Adrenal gland (tissue), 12 donors: ENCODE data around the gene ZNF688. TPM values are rescaled to one million over a fixed set of nuclear protein-coding genes. Genes with fewer than 3 reads are reported as not detected.
A peak's percentile ranks its signal among the peaks of the same experiment; 100 is the strongest.

Experiments used
- DNase-seq, 7 donors: peaks; one replicate each; pipeline ENCODE4 v3.0.0-alpha.2; 2019 to 2020
- H3K27ac ChIP-seq, 5 donors: fragments of 200-600 bp; sonication (generic) in 4 of 5; 1 replicate in 3 of 5; 2 replicates in 2 of 5; pipeline versions ENCODE4 v1.5.1 to v1.8.0; 2016 to 2020; ENCODE audit warnings: mild to moderate bottlenecking in 1 of 5
- H3K27me3 ChIP-seq: fragments of 200-600 bp; 2 replicates; pipeline ENCODE4 v1.8.0; 2021
- H3K36me3 ChIP-seq, 2 donors: fragments of 200-600 bp; replicated peaks in 1 of 2; 1 replicate in 1 of 2; 2 replicates in 1 of 2; pipeline versions ENCODE4 v1.5.1 to v1.8.0; 2018 to 2022
- H3K4me1 ChIP-seq, 2 donors: fragments of 200-600 bp; replicated peaks in 1 of 2; 1 replicate in 1 of 2; 2 replicates in 1 of 2; pipeline versions ENCODE4 v1.5.1 to v1.8.0; 2018 to 2021
- H3K4me3 ChIP-seq, 4 donors: fragments of 200-600 bp; sonication (generic) in 3 of 4; one replicate each; pipeline ENCODE4 v1.5.1; 2016 to 2018
- H3K9me3 ChIP-seq, 3 donors: fragments of 200-600 bp; sonication (generic) in 1 of 3; replicated peaks in 1 of 3; 1 replicate in 2 of 3; 2 replicates in 1 of 3; pipeline versions ENCODE4 v1.5.1 to v1.8.0; 2016 to 2021
- POLR2A ChIP-seq, 2 donors: fragments of 450-650 bp; IDR thresholded peaks; one replicate each; pipeline ENCODE4 v1.6.1; 2017; ENCODE audit warnings: antibody characterized with exemption in 2 of 2, mild to moderate bottlenecking in 2 of 2, moderate library complexity in 1 of 2
- WGBS, 4 donors: extraction: QIAGEN DNeasy Blood & Tissue Kit in 2 of 4; methylation state at CpG; one replicate each; pipeline versions ENCODE4 v1.1.5 to v1.1.7; 2013 to 2017; 5-methylcytosine and 5-hydroxymethylcytosine counted together
- intact Hi-C, 2 donors: fragments of 100-400 bp; cut with DNase I; formaldehyde crosslinking; loops; one replicate each; pipeline versions ENCODE4 v1.14.1 to v1.15.0; 2022 to 2023
- polyA plus RNA-seq, 3 donors: library from polyadenylated mRNA; stranded (reverse); fragments of 200-250 nt in 2 of 3; fragments of 350-450 nt in 1 of 3; fragmentation: Illumina TruSeq in 1 of 3; extraction: RNeasy Lipid Tissue Mini Kit (QIAGEN cat#74804) in 1 of 3; gene quantifications; one replicate each; pipeline ENCODE4 v1.2.3, GENCODE V29; 2013 to 2014
- total RNA-seq, 9 donors: library from RNA; depleted of rRNA in 4 of 9; stranded (reverse); fragments of >200 nt in 4 of 9; fragments of 120-200 nt in 1 of 9; fragmentation: NEBNext Ultra II Directional in 1 of 9; extraction: Animal tissue kit (Norgen Biotek cat#: 25700) in 1 of 9; gene quantifications; one replicate each; pipeline versions ENCODE4 v1.1.0 to v1.2.4, GENCODE V29; 2013 to 2023
- TF ChIP-seq, protein P1 (sequence below), 6 experiments: fragments of 450-650 bp in 4 of 6; fragments of 200-600 bp in 2 of 6; sonication (generic) in 1 of 6; IDR thresholded peaks; 1 replicate in 5 of 6; 2 replicates in 1 of 6; pipeline versions ENCODE4 v1.5.1 to v1.8.0; 2016 to 2021; ENCODE audit warnings: antibody characterized with exemption in 6 of 6, mild to moderate bottlenecking in 2 of 6, moderate library complexity in 1 of 6
- donor health status: healthy with polysubstance abuse.
- donor health status: Bipolar disorder and iron deficiency.
- donor health status: DM: yes; HTN: yes; CAD: no.
- donor health status: DM: no; HTN: no; CAD: no.
- donor health status: DM: no; HTN: no; CAD: no.
- donor health status: DM: yes; HTN: yes; CAD: no.

The ZNF688 gene
- total and polyA plus RNA-seq, 12 donors, result 10.3 to 43.4 (median 18.2) TPM

DNA sequence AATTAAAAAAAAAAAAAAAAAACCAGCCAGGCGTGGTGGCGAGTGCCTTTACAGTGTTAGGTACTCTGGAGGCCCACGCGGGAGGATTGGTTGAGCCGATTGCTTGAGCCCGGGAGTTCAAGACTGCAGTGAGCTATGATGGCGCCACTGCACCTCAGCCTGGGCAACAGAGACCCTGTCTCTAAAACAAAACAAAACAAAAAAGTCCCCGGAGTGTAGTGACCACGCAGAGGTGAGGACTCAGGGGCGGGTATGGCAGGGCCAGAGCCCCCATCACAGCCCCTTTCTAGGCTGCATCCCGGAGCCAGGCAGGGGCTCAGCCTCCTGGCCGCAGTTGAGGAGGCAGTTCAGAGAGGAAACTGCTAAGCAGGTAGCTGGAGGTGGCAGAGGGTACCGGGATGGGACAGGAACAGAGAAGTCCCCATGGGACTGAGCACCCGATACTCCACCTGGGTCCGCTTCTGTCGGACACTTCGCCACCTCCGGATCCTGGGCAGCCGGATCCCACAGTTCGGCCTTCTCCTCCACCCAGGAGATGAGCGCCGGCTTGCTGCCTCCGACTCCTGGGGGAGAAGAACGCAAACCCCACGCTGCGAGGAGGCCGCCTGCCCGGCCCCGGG, 37.7 kb downstream of the ZNF688 start:
- peaks cover 0 to 16% of the 10 kb centered on the region in 2 donors for H3K36me3 ChIP-seq
- no peaks in the 10 kb centered on the region for H3K27me3 ChIP-seq
- no peaks in the 10 kb centered on the region for H3K9me3 ChIP-seq
- peak overlapping the region; percentile 5 to 91 (median 42) for H3K4me3 ChIP-seq
- TF ChIP-seq, protein P1, sequence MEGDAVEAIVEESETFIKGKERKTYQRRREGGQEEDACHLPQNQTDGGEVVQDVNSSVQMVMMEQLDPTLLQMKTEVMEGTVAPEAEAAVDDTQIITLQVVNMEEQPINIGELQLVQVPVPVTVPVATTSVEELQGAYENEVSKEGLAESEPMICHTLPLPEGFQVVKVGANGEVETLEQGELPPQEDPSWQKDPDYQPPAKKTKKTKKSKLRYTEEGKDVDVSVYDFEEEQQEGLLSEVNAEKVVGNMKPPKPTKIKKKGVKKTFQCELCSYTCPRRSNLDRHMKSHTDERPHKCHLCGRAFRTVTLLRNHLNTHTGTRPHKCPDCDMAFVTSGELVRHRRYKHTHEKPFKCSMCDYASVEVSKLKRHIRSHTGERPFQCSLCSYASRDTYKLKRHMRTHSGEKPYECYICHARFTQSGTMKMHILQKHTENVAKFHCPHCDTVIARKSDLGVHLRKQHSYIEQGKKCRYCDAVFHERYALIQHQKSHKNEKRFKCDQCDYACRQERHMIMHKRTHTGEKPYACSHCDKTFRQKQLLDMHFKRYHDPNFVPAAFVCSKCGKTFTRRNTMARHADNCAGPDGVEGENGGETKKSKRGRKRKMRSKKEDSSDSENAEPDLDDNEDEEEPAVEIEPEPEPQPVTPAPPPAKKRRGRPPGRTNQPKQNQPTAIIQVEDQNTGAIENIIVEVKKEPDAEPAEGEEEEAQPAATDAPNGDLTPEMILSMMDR (IDR thresholded peaks at IDR 0.05), result no peak
- no peak for TF ChIP-seq POLR2A (IDR thresholded peaks at IDR 0.05)
- peak in 1 of 7 donors; percentile 33 for DNase-seq
- intact Hi-C loops, result no loop called here
- H3K4me1 ChIP-seq, result peaks cover 16 to 20% of the 10 kb centered on the region in 2 donors
- H3K27ac ChIP-seq, result peak overlapping the region in 4 of 5 donors; percentile 91 to 96 (median 96)
- WGBS, 4 donors, result 15 to 30% (median 24%) methylated on average over 13 to 29 of the region's 29 CpGs

DNA sequence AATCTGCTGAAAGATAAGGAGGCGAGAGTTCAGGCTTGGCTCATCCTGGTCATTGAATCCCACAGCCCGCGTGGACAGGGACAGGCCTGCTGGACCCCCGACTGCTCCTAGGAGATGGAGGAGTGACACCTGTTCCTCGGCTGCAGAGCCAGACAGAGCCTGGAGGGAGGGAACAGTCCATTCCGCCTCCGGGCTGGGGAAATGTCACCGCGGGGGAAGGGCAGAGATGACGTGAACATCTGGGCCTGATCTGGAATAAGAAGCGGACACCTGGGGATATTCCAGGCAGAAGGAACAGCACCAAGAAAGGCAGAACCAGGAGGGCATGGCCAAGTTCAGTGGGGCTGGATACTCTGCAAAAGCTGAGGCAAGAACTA, 38.4 kb downstream of the ZNF688 start:
- Histone ChIP-seq H3K36me3 (peaks cover 0 to 16% of the 10 kb centered on the region in 2 donors), H3K27me3 (no peaks in the 10 kb centered on the region), H3K4me1 (peaks cover 16 to 22% of the 10 kb centered on the region in 2 donors), H3K4me3 (no peak overlapping the region), H3K9me3 (no peaks in the 10 kb centered on the region), H3K27ac (peak overlapping the region in 2 of 5 donors; percentile 95 to 96)
- 57 to 68% (median 64%) methylated on average over 11 of the region's 11 CpGs for WGBS, 4 donors
- TF ChIP-seq, protein P1 (IDR thresholded peaks at IDR 0.05), result no peak
- no peak for TF ChIP-seq POLR2A (IDR thresholded peaks at IDR 0.05)
- intact Hi-C loops, result no loop called here
- DNase-seq, result no peak

DNA sequence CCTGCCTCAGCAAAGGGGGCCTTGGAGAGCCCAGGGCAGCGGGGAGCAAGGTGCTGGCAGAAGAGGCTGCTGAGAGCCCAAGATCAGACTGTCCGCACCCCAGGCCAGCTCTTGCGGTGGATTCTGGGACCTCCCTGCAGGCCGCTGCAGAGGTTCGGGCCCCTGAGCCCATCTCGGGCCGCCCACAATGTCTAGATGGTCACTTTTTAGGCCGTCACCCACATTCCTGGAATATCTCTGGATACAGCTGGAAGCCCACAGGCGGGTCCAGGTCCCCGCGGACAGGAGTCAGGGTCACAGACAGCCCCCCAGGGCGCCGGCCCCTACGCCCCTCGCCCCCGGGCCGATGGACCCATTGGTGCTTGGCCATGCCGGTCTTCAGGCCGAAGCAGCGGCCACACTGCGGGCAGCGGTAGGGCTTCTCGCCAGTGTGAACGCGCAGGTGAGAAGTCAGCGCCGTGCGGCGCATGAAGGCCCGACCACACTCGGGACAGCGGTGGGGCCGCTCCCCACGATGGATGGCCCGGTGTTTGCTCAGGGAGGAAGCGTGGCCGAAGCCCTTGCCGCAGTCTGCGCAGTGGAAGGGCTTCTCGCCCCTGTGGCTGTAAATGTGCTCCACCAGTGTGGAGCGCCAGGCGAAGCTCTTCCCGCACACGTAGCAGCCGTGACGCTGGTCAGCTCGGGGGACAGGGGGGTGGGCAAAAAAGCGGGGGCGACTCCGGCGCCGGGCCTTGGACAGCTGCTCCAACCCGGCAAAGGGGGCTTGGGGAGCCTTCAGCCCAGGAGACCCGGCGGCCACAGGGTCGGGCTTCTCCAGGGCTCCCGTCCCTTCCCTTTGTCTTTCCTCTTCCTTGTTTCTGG, 39.0 kb downstream of the ZNF688 start:
- Histone ChIP-seq H3K9me3 (no peaks in the 10 kb centered on the region), H3K27ac (no peak overlapping the region), H3K4me3 (no peak overlapping the region), H3K4me1 (peaks cover 22 to 28% of the 10 kb centered on the region in 2 donors), H3K36me3 (peaks cover 0 to 16% of the 10 kb centered on the region in 2 donors), H3K27me3 (no peaks in the 10 kb centered on the region)
- WGBS, 4 donors, result 94 to 98% (median 95%) methylated on average over 31 to 57 of the region's 57 CpGs
- DNase-seq, result no peak
- TF ChIP-seq, protein P1 (IDR thresholded peaks at IDR 0.05), result no peak
- TF ChIP-seq POLR2A (IDR thresholded peaks at IDR 0.05), result no peak
- intact Hi-C loops, result no loop called here
